Endothelial cell of umbilical vein (primary cell): Measurements from ENCODE around the gene TMEM51. TPM values are rescaled to one million over a fixed set of nuclear protein-coding genes. Genes with fewer than 3 reads are reported as not detected.

Source experiments
- BruUV-seq: library from RNA; stranded (reverse); fragments of 400-500 nt; replicated peaks from 2 replicates; lab custom pipeline; 2021; lab: Mats Ljungman, UMichigan
- CTCF ChIA-PET: fragments of 300-600, 350-600 bp; sonication (Branson Sonifier 250); formaldehyde crosslinking; loops from one replicate; lab custom pipeline; 2021; ENCODE audit warnings: antibody characterized with exemption, inconsistent platforms; lab: Charles Lee
- POLR2A ChIA-PET: fragments of 300-600, 350-600 bp; sonication (Branson Sonifier 250); formaldehyde crosslinking; loops from one replicate; lab custom pipeline; 2021; ENCODE audit warnings: antibody characterized with exemption, inconsistent platforms; lab: Charles Lee
- DNase-seq: peaks from one replicate; pipeline ENCODE4 v3.0.0-alpha.2; 2011; ENCODE audit warnings: low read depth, low spot score
- FAIRE-seq: peaks from 2 replicates; lab custom pipeline; 2011; peaks lifted over from hg19 to GRCh38; lab: Jason Lieb, UNC
- H2AFZ ChIP-seq: 2 replicates; pipeline ENCODE4 v1.6.0; 2012; ENCODE audit warnings: low read depth, low read length, control low read depth, inconsistent platforms
- H3K27ac ChIP-seq: 2 replicates; pipeline ENCODE4 v1.5.1; 2011; ENCODE audit warnings: low read depth, mild to moderate bottlenecking, control low read depth, low read length, moderate library complexity; ENCODE audit not compliant: insufficient read depth
- H3K27me3 ChIP-seq, 2 experiments: 2 replicates each; pipeline versions ENCODE4 v1.6.0 to v1.6.1; 2011; ENCODE audit warnings: low read length in 2 of 2, mixed read lengths in 1 of 2; ENCODE audit not compliant: control insufficient read depth in 2 of 2, insufficient read depth in 2 of 2
- H3K36me3 ChIP-seq, 2 experiments: 2 replicates in 1 of 2; 3 replicates in 1 of 2; pipeline ENCODE4 v1.5.1; 2011; ENCODE audit warnings: low read length in 2 of 2, mild to moderate bottlenecking in 1 of 2, moderate library complexity in 1 of 2; ENCODE audit not compliant: control insufficient read depth in 2 of 2, insufficient read depth in 2 of 2; ENCODE audit errors: extremely low read depth in 1 of 2
- H3K4me1 ChIP-seq: 3 replicates; pipeline ENCODE4 v1.5.1; 2011; ENCODE audit warnings: mild to moderate bottlenecking, low read length; ENCODE audit not compliant: control insufficient read depth, insufficient read depth; ENCODE audit errors: extremely low read depth
- H3K4me2 ChIP-seq: 2 replicates; pipeline ENCODE4 v1.6.1; 2011; ENCODE audit warnings: low read length, control low read depth, mixed read lengths; ENCODE audit not compliant: insufficient read depth
- H3K4me3 ChIP-seq, 3 experiments: fragments of 200-600 bp in 1 of 3; sonication (generic), shearing (Covaris generic) in 1 of 3; replicated peaks in 1 of 3; 2 replicates each; pipeline ENCODE4 v1.5.1; 2011 to 2016; ENCODE audit warnings: control low read depth in 3 of 3, low read length in 3 of 3, mild to moderate bottlenecking in 2 of 3, inconsistent platforms in 1 of 3, low read depth in 1 of 3, moderate library complexity in 1 of 3; ENCODE audit not compliant: insufficient read depth in 1 of 3
- H3K79me2 ChIP-seq: 2 replicates; pipeline ENCODE4 v1.6.0; 2012; ENCODE audit warnings: low read length, inconsistent platforms; ENCODE audit not compliant: control insufficient read depth, insufficient read depth
- H3K9ac ChIP-seq: replicated peaks from 2 replicates; pipeline ENCODE3; 2011; ENCODE audit warnings: low read length, control low read depth; ENCODE audit not compliant: insufficient read depth; ENCODE audit errors: extremely low read depth
- H3K9me1 ChIP-seq: replicated peaks from 3 replicates; pipeline ENCODE4 v1.6.0; 2011; ENCODE audit warnings: mild to moderate bottlenecking, low read length; ENCODE audit not compliant: control insufficient read depth, insufficient read depth; ENCODE audit errors: extremely low read depth
- H3K9me3 ChIP-seq: replicated peaks from 2 replicates; pipeline ENCODE4 v1.5.1; 2012; ENCODE audit warnings: low read length, inconsistent platforms; ENCODE audit not compliant: control insufficient read depth, insufficient read depth
- H4K20me1 ChIP-seq: replicated peaks from 2 replicates; pipeline ENCODE3; 2011; ENCODE audit warnings: mild to moderate bottlenecking, low read length; ENCODE audit not compliant: control insufficient read depth, insufficient read depth; ENCODE audit errors: extremely low read depth
- EZH2 ChIP-seq: IDR thresholded peaks from 2 replicates; pipeline ENCODE4 v1.6.1; 2012; ENCODE audit warnings: borderline replicate concordance, low read depth, mild to moderate bottlenecking, moderate library complexity, low read length, inconsistent platforms; ENCODE audit not compliant: severe bottlenecking
- FOS ChIP-seq: IDR thresholded peaks from 2 replicates; pipeline ENCODE4 v1.6.1; 2011; ENCODE audit warnings: mild to moderate bottlenecking, low read length, moderate library complexity, borderline replicate concordance; ENCODE audit not compliant: insufficient read depth
- GATA2 ChIP-seq: IDR thresholded peaks from 2 replicates; pipeline ENCODE4 v1.7.0; 2011; ENCODE audit warnings: low read depth, mild to moderate bottlenecking, moderate library complexity, mixed read lengths, low read length; ENCODE audit not compliant: insufficient read length, insufficient read depth
- JUN ChIP-seq: IDR thresholded peaks from 2 replicates; pipeline ENCODE4 v1.6.1; 2011; ENCODE audit warnings: borderline replicate concordance, low read depth; ENCODE audit not compliant: insufficient read length, insufficient read depth
- MYC ChIP-seq: IDR thresholded peaks from one replicate; pipeline ENCODE4 v1.6.1; 2011; ENCODE audit warnings: mild to moderate bottlenecking, low read depth, low read length
- POLR2A ChIP-seq: IDR thresholded peaks from 2 replicates; pipeline ENCODE4 v1.6.1; 2012; ENCODE audit warnings: low read depth, mild to moderate bottlenecking, control low read depth, low read length
- POLR2AphosphoS5 ChIP-seq: IDR thresholded peaks from 2 replicates; pipeline ENCODE4 v1.6.1; 2012; ENCODE audit warnings: low read depth, mild to moderate bottlenecking, control low read depth, low read length, moderate library complexity; ENCODE audit not compliant: insufficient read depth
- dilution Hi-C: fragments of 300-500 bp; cut with MboI; formaldehyde crosslinking; loops from one replicate; pipeline ENCODE4 v1.15.0; 2019; ENCODE audit warnings: low sequenced_read_pairs; ENCODE audit not compliant: extremely low pct_ligation_motif_present
- intact Hi-C: fragments of 100-400 bp; cut with micrococcal nuclease; formaldehyde crosslinking; loops from one replicate; pipeline ENCODE4 v1.10.0; 2022
- polyA plus RNA-seq, 4 experiments: library from polyadenylated mRNA; depleted of rRNA in 3 of 4; stranded (reverse) in 3 of 4; unstranded in 1 of 4; fragments of >200 nt; gene quantifications; 2 replicates each; pipeline versions ENCODE4 v1.2.1 to v1.2.3, GENCODE V29; 2011 to 2012; ENCODE audit warnings: missing spikeins in 1 of 4
- total RNA-seq: library from RNA; stranded (reverse); gene quantifications from 2 replicates; pipeline ENCODE4 v1.2.3, GENCODE V29; 2021
- TF ChIP-seq, protein P1 (sequence below), 2 donors: IDR thresholded peaks; 1 replicate in 1 of 2; 2 replicates in 1 of 2; pipeline ENCODE4 v1.5.1; 2011; ENCODE audit warnings: low read length in 2 of 2, mild to moderate bottlenecking in 2 of 2, moderate library complexity in 2 of 2, control low read depth in 1 of 2, inconsistent platforms in 1 of 2, low read depth in 1 of 2; ENCODE audit not compliant: insufficient read depth in 1 of 2; ENCODE audit errors: extremely low read depth in 1 of 2
- TF ChIP-seq, protein P2 (sequence below): IDR thresholded peaks from 2 replicates; pipeline ENCODE4 v1.6.1; 2011; ENCODE audit not compliant: insufficient read depth, insufficient read length

TMEM51 gene
- total and polyA plus RNA-seq, 2 donors (not counting 3 experiments of a cell fraction or from before 2014, with no cell fraction given), result 13.7 to 13.9 TPM

- ChIA-PET POLR2A (no interaction called here), CTCF (interaction anchor here (0.8 to 7.6 kb wide), 6 partner anchors 21 to 300 kb away, joined by 3 to 187 read pairs (median 4); no protein-coding TSS in a partner anchor)
- TF ChIP-seq POLR2A (no peak), POLR2AphosphoS5 (no peak), FOS (no peak), EZH2 (no peak), MYC (no peak), GATA2 (no peak), JUN (no peak)
- TF ChIP-seq, protein P1, sequence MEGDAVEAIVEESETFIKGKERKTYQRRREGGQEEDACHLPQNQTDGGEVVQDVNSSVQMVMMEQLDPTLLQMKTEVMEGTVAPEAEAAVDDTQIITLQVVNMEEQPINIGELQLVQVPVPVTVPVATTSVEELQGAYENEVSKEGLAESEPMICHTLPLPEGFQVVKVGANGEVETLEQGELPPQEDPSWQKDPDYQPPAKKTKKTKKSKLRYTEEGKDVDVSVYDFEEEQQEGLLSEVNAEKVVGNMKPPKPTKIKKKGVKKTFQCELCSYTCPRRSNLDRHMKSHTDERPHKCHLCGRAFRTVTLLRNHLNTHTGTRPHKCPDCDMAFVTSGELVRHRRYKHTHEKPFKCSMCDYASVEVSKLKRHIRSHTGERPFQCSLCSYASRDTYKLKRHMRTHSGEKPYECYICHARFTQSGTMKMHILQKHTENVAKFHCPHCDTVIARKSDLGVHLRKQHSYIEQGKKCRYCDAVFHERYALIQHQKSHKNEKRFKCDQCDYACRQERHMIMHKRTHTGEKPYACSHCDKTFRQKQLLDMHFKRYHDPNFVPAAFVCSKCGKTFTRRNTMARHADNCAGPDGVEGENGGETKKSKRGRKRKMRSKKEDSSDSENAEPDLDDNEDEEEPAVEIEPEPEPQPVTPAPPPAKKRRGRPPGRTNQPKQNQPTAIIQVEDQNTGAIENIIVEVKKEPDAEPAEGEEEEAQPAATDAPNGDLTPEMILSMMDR (IDR thresholded peaks at IDR 0.05; ENCODE audit: extremely low read depth in 1 of 2, insufficient read depth in 1 of 2, low read depth in 1 of 2, low read length in 2 of 2), result no peak
- TF ChIP-seq, protein P2, sequence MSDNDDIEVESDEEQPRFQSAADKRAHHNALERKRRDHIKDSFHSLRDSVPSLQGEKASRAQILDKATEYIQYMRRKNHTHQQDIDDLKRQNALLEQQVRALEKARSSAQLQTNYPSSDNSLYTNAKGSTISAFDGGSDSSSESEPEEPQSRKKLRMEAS, result no peak
- Histone ChIP-seq H3K4me2 (no peak overlapping the region), H3K79me2 (no peaks in the 10 kb centered on the region), H3K9me3 (no peaks in the 10 kb centered on the region), H3K4me3 (no peak overlapping the region), H3K4me1 (no peaks in the 10 kb centered on the region), H3K27ac (no peak overlapping the region), H3K36me3 (no peaks in the 10 kb centered on the region), H4K20me1 (no peaks in the 10 kb centered on the region), H2AFZ (no peak overlapping the region), H3K27me3 (no peaks in the 10 kb centered on the region), H3K9ac (no peak overlapping the region), H3K9me1 (no peaks in the 10 kb centered on the region)
- BruUV-seq, result no TSS peak
- intact Hi-C loops (loop anchor here (5.0 kb wide), 1 partner anchor 302 kb away; no protein-coding TSS in a partner anchor), dilution Hi-C loops (no loop called here)
- FAIRE-seq (no peak), DNase-seq (no peak)
These were observed 23.6 kb upstream of the TMEM51 start for GRCh38 chr1:15129944-15130343.
